Heart right ventricle (tissue), 16 donors: ENCODE results near the gene TADA2A. TPM values are rescaled to one million over a fixed set of nuclear protein-coding genes. Genes with fewer than 3 reads are reported as not detected.
"Not testable (repeated sequence)": the region's sequence is repeated elsewhere in the genome, so short reads cannot be mapped to it uniquely, and the experiment has no call there.

Experiments used
- ATAC-seq, 8 donors: fragments of 200-7000 bp; cut with Tn5 transposase; one replicate each; pipeline ENCODE4 v1.9.1; 2020; ENCODE audit warnings: mild to moderate bottlenecking in 8 of 8, moderate library complexity in 8 of 8, moderate number of reproducible peaks in 1 of 8
- DNase-seq, 2 donors: peaks; one replicate each; pipeline ENCODE4 v3.0.0-alpha.2; 2020
- H3K27ac ChIP-seq, 10 donors: fragments of 200-600 bp; sonication (generic) in 2 of 10; one replicate each; pipeline versions ENCODE4 v1.5.0 to v1.8.0; 2020 to 2022; ENCODE audit warnings: mild to moderate bottlenecking in 3 of 10
- H3K27me3 ChIP-seq, 7 donors: fragments of 200-600 bp; one replicate each; pipeline ENCODE4 v1.8.0; 2021 to 2022; ENCODE audit warnings: mild to moderate bottlenecking in 2 of 7
- H3K36me3 ChIP-seq, 9 donors: fragments of 200-600 bp; sonication (generic) in 1 of 9; one replicate each; pipeline versions ENCODE4 v1.5.0 to v1.8.0; 2020 to 2022; ENCODE audit warnings: mild to moderate bottlenecking in 2 of 9
- H3K4me1 ChIP-seq, 9 donors: fragments of 200-600 bp; sonication (generic) in 1 of 9; one replicate each; pipeline versions ENCODE4 v1.5.0 to v1.8.0; 2020 to 2022; ENCODE audit warnings: mild to moderate bottlenecking in 4 of 9
- H3K4me3 ChIP-seq, 10 donors: fragments of 200-600 bp; sonication (generic) in 2 of 10; one replicate each; pipeline versions ENCODE4 v1.5.0 to v1.8.0; 2020 to 2022; ENCODE audit warnings: mild to moderate bottlenecking in 7 of 10, moderate library complexity in 2 of 10
- H3K9me3 ChIP-seq, 11 donors: fragments of 200-600 bp in 10 of 11; sonication (generic) in 2 of 11; one replicate each; pipeline versions ENCODE4 v1.5.0 to v1.8.0; 2013 to 2022; ENCODE audit warnings: mild to moderate bottlenecking in 2 of 11, control low read depth in 1 of 11, moderate library complexity in 1 of 11
- WGBS, 2 donors: extraction: QIAGEN DNeasy Blood & Tissue Kit; methylation state at CpG; one replicate each; pipeline ENCODE4 v1.1.7; 2013; ENCODE audit warnings: inconsistent platforms in 1 of 2; 5-methylcytosine and 5-hydroxymethylcytosine counted together
- intact Hi-C, 10 donors: fragments of 100-400 bp; cut with DNase I; formaldehyde crosslinking; loops; one replicate each; pipeline versions ENCODE4 v1.11.1 to v1.14.2; 2022
- polyA plus RNA-seq, 2 donors: library from polyadenylated mRNA; stranded (reverse); fragments of 200-250 nt; gene quantifications; one replicate each; pipeline ENCODE4 v1.2.3, GENCODE V29; 2013
- total RNA-seq, 10 donors: library from RNA; stranded (reverse); fragmentation: NEBNext Ultra II Directional in 3 of 10; extraction: Animal tissue kit (Norgen Biotek cat#: 25700) in 3 of 10; gene quantifications; one replicate each; pipeline versions ENCODE4 v1.2.1 to v1.2.4, GENCODE V29; 2021 to 2023
- TF ChIP-seq, protein P1 (sequence below), 9 donors: fragments of 200-600 bp; sonication (generic) in 2 of 9; IDR thresholded peaks; one replicate each; pipeline versions ENCODE4 v1.5.0 to v1.8.0; 2021 to 2022; ENCODE audit warnings: antibody characterized with exemption in 9 of 9, mild to moderate bottlenecking in 5 of 9, moderate library complexity in 1 of 9
- donor health status: Arrhythmogenic right ventricular cardiomyopathy.
- donor health status: ischemic (EF 13 %, LVEDD 7.1; RV severe dilation, severe dysfunction).
- donor health status: healthy with polysubstance abuse.
- donor health status: DM: no; HTN: yes; CAD: no.
- donor health status: DM: no; HTN: no; CAD: no.
- donor health status: ischemic (EF 25% LVEDD 6.9; RV normal size, moderate dysfunction).
- donor health status: ischemic (EF 25% LVEDD 5.7; RV mildly dilated, moderate dysfunction).
- donor health status: healthy.
- donor health status: DM: yes; HTN: yes; CAD: no.
- donor health status: Ischemic cardiomyopathy.
- donor health status: ischemic (EF 35%, LVEDD 5.7; RV mildly dilated, moderate dysfunction).
- donor health status: nonischemic (EF 11% LVEDD 7.7; RV severe dilation, severe dysfunction).
- donor health status: DM: yes; HTN: yes; CAD: no.
- donor health status: PGD.
- donor health status: ischemic (EF 29% LVEDD 5.4; RV normal size, mild dysfunction).
- donor health status: nonischemic (EF 23%, LVEDD 6.1; RV moderate dilation, normal function).

Gene TADA2A
- total and polyA plus RNA-seq, 12 donors, result 6.7 to 18.4 (median 13.1) TPM

DNA sequence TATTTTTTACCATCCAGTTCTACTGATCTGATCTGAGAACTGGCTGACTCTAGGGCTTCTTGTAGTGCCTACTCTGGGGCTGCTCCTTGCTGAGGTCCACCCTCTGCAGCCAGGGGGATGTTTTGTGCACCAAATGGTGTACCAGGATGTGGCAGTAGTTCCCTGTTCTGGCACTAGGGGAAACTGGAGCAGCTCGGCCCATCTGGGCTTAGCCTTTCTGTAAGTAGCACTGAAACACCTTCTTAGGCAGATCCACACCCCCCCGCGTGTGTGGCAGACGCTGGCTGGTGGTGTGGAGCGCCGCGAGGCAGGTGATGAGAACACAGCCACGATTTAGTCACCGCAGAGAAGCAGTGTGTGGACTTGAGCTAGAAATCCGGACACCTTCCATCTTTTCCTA is 100.0 kb downstream of the TADA2A start:
- Histone ChIP-seq H3K4me3 (no peak overlapping the region), H3K36me3 (peaks cover 0 to 3% (median 0%) of the 10 kb centered on the region in 9 donors), H3K27me3 (no peaks in the 10 kb centered on the region), H3K9me3 (no peaks in the 10 kb centered on the region), H3K27ac (peak overlapping the region in 1 of 10 donors; percentile 9), H3K4me1 (peaks cover 0 to 19% (median 3%) of the 10 kb centered on the region in 9 donors)
- WGBS, 2 donors, result 49 to 69% methylated on average over 10 of the region's 10 CpGs
- ATAC-seq (peak in 7 of 8 donors; percentile 37 to 57 (median 48)), DNase-seq (no peak)
- intact Hi-C loops, result no loop called here
- TF ChIP-seq, protein P1, sequence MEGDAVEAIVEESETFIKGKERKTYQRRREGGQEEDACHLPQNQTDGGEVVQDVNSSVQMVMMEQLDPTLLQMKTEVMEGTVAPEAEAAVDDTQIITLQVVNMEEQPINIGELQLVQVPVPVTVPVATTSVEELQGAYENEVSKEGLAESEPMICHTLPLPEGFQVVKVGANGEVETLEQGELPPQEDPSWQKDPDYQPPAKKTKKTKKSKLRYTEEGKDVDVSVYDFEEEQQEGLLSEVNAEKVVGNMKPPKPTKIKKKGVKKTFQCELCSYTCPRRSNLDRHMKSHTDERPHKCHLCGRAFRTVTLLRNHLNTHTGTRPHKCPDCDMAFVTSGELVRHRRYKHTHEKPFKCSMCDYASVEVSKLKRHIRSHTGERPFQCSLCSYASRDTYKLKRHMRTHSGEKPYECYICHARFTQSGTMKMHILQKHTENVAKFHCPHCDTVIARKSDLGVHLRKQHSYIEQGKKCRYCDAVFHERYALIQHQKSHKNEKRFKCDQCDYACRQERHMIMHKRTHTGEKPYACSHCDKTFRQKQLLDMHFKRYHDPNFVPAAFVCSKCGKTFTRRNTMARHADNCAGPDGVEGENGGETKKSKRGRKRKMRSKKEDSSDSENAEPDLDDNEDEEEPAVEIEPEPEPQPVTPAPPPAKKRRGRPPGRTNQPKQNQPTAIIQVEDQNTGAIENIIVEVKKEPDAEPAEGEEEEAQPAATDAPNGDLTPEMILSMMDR (IDR thresholded peaks at IDR 0.05), result peak in 6 of 9 donors; percentile 23 to 46 (median 36)

DNA sequence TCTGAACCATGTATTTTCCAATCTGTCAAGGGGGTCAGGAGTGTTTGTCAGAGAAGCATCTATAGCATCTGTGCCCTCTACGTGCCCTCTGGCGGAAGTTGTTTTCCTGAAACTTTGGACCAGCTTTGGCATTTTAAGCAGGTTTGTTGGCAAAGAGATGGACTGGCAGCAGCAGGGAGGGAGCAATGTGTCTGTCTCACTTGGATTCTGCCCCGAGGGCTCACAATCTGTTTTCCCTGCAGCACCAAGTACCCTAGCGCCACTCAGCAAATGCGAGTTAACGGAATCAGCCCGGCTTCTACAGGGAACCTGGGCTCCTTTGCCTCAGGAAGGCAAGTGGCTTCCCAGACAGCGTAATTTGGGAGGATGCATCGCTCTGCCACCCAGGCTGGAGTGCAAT is 100.4 kb downstream of the TADA2A start:
- TF ChIP-seq, protein P1 (IDR thresholded peaks at IDR 0.05), result no peak
- intact Hi-C loops, result no loop called here
- Histone ChIP-seq H3K9me3 (no peaks in the 10 kb centered on the region), H3K36me3 (peaks cover 0 to 5% (median 2%) of the 10 kb centered on the region in 9 donors), H3K27ac (peak overlapping the region in 2 of 10 donors; percentile 9 to 22), H3K4me3 (no peak overlapping the region), H3K27me3 (no peaks in the 10 kb centered on the region), H3K4me1 (peaks cover 0 to 16% (median 3%) of the 10 kb centered on the region in 9 donors)
- 58 to 77% methylated on average over 9 of the region's 9 CpGs for WGBS, 2 donors
- ATAC-seq (peak in 6 of 8 donors; percentile 27 to 75 (median 44)), DNase-seq (no peak)

DNA sequence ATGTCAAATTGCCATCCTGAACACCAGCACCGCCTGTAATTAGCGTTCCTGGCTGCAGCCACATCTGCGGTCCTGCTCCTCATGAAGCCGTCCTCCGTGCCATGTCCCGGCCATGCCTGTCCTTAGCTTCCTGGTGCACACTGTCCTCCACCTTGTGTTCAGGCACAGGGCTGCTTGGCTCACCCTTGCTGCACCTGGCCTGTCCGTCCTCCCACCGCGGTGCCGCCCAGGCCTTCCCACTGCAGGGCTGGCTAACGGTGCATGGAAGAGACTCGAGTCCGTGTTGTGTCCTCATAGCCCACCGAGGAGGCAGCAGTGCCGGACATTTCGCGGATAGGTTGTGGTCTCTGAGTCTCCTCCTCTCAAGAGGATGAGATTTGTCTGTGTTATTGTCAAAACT is 103.4 kb downstream of the TADA2A start:
- TF ChIP-seq, protein P1 (IDR thresholded peaks at IDR 0.05), result no peak
- intact Hi-C loops, result no loop called here
- H3K27me3 ChIP-seq, result no peaks in the 10 kb centered on the region
- no peaks in the 10 kb centered on the region for H3K9me3 ChIP-seq
- H3K4me3 ChIP-seq, result no peak overlapping the region
- WGBS, 2 donors, result 95% methylated on average over 17 of the region's 17 CpGs
- no peak for DNase-seq
- H3K4me1 ChIP-seq, result peaks cover 0 to 23% (median 3%) of the 10 kb centered on the region in 9 donors
- ATAC-seq, result peak in 1 of 8 donors; percentile 7
- H3K36me3 ChIP-seq, result peaks cover 0 to 35% (median 12%) of the 10 kb centered on the region in 9 donors
- H3K27ac ChIP-seq, result no peak overlapping the region

DNA sequence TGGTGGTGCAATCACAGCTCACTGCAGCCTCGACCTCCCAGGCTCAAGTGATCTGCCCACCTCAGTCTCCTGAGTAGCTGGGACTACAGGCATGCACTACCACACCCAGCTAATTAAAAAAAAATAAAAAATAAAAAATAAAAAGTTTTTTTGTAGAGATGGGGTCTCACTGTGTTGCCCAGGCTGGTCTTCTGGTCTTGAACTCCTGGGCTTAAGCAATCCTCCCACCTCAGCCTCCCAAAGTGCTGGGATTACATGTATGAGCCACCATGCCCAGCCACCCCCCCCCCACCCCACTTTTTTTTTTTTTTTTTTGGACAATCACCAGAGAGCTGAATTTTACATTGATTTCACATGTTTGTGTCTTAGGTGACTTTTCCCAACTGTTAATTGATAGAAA is 105.0 kb downstream of the TADA2A start:
- ATAC-seq, H3K27ac ChIP-seq, H3K9me3 ChIP-seq, H3K4me3 ChIP-seq, intact Hi-C loops, H3K27me3 ChIP-seq, DNase-seq: not testable (repeated sequence)
- Histone ChIP-seq H3K4me1 (peaks cover 0 to 32% (median 3%) of the 10 kb centered on the region in 9 donors), H3K36me3 (peaks cover 0 to 51% (median 14%) of the 10 kb centered on the region in 9 donors)
- WGBS, 2 donors, result 82 to 97% methylated on average over 1 of the region's 1 CpG

DNA sequence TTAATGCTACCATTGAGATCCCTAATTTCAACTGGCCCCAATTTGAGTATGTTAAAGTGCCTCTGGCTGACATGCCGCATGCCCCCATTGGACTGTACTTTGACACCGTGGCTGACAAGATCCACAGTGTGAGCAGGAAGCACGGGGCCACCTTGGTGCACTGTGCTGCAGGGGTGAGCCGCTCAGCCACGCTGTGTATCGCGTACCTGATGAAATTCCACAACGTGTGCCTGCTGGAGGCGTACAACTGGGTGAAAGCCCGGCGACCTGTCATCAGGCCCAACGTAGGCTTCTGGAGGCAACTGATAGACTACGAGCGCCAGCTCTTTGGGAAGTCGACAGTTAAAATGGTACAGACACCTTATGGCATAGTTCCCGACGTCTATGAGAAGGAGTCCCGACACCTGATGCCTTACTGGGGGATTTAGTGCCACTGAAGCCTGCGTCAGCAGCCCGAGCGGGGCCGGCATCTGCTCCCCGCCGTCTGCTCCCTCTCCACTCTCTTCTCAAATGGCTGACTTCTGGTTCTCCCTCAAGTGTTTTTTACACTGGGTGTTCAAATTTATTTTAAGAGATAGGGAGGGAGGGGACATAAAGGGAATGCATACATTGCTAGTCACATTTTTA is 105.9 kb downstream of the TADA2A start:
- ATAC-seq, result peak in 4 of 8 donors; percentile 25 to 45 (median 35)
- no peaks in the 10 kb centered on the region for H3K27me3 ChIP-seq
- 57 to 71% methylated on average over 24 of the region's 24 CpGs for WGBS, 2 donors

More for the DNA sequence above, 105.9 kb downstream of the TADA2A start:
- Histone ChIP-seq H3K36me3 (peaks cover 0 to 60% (median 21%) of the 10 kb centered on the region in 9 donors), H3K9me3 (no peaks in the 10 kb centered on the region), H3K4me1 (peaks cover 0 to 23% (median 0%) of the 10 kb centered on the region in 9 donors), H3K4me3 (no peak overlapping the region), H3K27ac (no peak overlapping the region)
- intact Hi-C loops, result no loop called here
- no peak for DNase-seq
- TF ChIP-seq, protein P1 (IDR thresholded peaks at IDR 0.05), result no peak
